Esophagus squamous epithelium (tissue), 4 donors: Measurements from ENCODE around the gene HOXB8.

Experiments
- POLR2A ChIP-seq, 4 donors: fragments of 450-650 bp; IDR thresholded peaks; one replicate each; pipeline ENCODE4 v1.6.1; 2017; ENCODE audit warnings: antibody characterized with exemption in 4 of 4, mild to moderate bottlenecking in 4 of 4, moderate library complexity in 3 of 4
- TF ChIP-seq, protein P1 (sequence below), 6 experiments: fragments of 450-650 bp in 4 of 6; fragments of 200-600 bp in 2 of 6; sonication (generic) in 2 of 6; IDR thresholded peaks; one replicate each; pipeline ENCODE4 v1.5.1; 2016 to 2019; ENCODE audit warnings: antibody characterized with exemption in 6 of 6, mild to moderate bottlenecking in 4 of 6, moderate library complexity in 4 of 6

DNA sequence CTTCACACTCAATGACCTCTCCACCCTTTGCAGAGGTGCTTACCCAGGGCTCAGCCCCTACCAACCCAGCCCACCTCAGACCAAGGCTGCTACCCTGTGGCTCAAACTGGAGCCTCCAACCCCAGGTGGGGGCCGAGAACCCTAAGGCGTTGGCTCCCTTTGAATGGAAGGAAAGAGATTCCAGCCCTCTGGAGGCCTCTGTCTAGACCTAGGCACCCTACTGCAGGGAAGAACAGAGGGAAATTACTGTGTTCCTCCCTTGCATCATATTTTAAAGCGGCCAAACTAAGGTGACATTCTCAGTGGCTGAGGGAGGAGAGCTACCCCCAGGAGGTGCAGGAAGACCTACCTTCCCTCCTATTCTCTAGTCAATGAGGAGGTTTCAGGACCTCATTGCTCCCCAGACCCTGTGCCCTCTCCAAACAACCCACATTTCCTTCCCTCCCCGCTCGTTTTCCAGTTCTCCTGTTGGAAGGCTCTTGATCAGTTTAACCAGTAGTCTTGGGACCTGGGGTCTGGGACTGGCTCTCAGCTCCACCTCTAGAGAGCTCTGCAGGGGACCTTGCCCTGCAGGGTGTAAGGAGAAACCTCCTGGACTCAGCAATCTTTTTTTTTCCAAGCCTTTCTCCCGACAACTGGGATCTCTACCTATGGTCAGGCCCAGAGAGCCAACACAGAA, 5.5 kb upstream of the HOXB8 start:
- TF ChIP-seq, protein P1, sequence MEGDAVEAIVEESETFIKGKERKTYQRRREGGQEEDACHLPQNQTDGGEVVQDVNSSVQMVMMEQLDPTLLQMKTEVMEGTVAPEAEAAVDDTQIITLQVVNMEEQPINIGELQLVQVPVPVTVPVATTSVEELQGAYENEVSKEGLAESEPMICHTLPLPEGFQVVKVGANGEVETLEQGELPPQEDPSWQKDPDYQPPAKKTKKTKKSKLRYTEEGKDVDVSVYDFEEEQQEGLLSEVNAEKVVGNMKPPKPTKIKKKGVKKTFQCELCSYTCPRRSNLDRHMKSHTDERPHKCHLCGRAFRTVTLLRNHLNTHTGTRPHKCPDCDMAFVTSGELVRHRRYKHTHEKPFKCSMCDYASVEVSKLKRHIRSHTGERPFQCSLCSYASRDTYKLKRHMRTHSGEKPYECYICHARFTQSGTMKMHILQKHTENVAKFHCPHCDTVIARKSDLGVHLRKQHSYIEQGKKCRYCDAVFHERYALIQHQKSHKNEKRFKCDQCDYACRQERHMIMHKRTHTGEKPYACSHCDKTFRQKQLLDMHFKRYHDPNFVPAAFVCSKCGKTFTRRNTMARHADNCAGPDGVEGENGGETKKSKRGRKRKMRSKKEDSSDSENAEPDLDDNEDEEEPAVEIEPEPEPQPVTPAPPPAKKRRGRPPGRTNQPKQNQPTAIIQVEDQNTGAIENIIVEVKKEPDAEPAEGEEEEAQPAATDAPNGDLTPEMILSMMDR (IDR thresholded peaks at IDR 0.05): no peak
- TF ChIP-seq POLR2A (IDR thresholded peaks at IDR 0.05): no peak
